K562 (cell line): ENCODE measurements around the gene PSAP. TPM values are rescaled to one million over a fixed set of nuclear protein-coding genes. Genes with fewer than 3 reads are reported as not detected.

Experiments used
- ATAC-seq: fragments of 200-7000 bp; cut with Tn5 transposase; 3 replicates; pipeline ENCODE4 v1.9.1; 2020; ENCODE audit warnings: moderate library complexity
- BruUV-seq: library from RNA; stranded (reverse); fragments of 400-500 nt; replicated peaks from 2 replicates; lab custom pipeline; 2021; lab: Mats Ljungman, UMichigan
- CTCF ChIA-PET: fragments of 300-600 bp; formaldehyde crosslinking; extraction: SDS; loops from one replicate; lab custom pipeline; 2021; ENCODE audit warnings: low intra/inter-chr PET ratio; lab: Yijun Ruan, JAX
- POLR2A ChIA-PET: fragments of 300-600, 350-650 bp; sonication (Branson Sonifier 250); formaldehyde crosslinking; extraction: SDS; loops from one replicate; lab custom pipeline; 2021; ENCODE audit warnings: antibody characterized with exemption, inconsistent platforms; lab: Yijun Ruan, JAX
- DNase-seq, 4 experiments: peaks; one replicate each; pipeline versions ENCODE4 v3.0.0 to v3.0.0-alpha.2; 2011 to 2018; ENCODE audit warnings: low spot score in 3 of 4, mixed read lengths in 3 of 4; ENCODE audit errors: extremely low read depth in 1 of 4
- FAIRE-seq: peaks from 2 replicates; lab custom pipeline; 2011; peaks lifted over from hg19 to GRCh38; lab: Jason Lieb, UNC
- H2AFZ ChIP-seq: 2 replicates; pipeline ENCODE4 v1.6.0; 2011; ENCODE audit warnings: low read depth, low read length, control low read depth, inconsistent platforms
- H3K27ac ChIP-seq: fragments of 200-600 bp; 3 replicates; pipeline ENCODE4 v1.8.0; 2011; ENCODE audit warnings: low read depth, mild to moderate bottlenecking, control low read depth, inconsistent platforms, low read length, moderate library complexity, mixed read lengths; ENCODE audit errors: extremely low read depth
- H3K27me3 ChIP-seq, 2 experiments: fragments of 300-600 bp in 1 of 2; 2 replicates in 1 of 2; 3 replicates in 1 of 2; pipeline versions ENCODE4 v1.6.0 to v1.8.0; 2011; ENCODE audit warnings: inconsistent platforms in 2 of 2, low read length in 2 of 2, mild to moderate bottlenecking in 1 of 2, mixed read lengths in 1 of 2, moderate library complexity in 1 of 2; ENCODE audit not compliant: control insufficient read depth in 2 of 2, insufficient read depth in 2 of 2
- H3K36me3 ChIP-seq: fragments of 300-600 bp; 3 replicates; pipeline ENCODE4 v1.8.0; 2011; ENCODE audit warnings: mild to moderate bottlenecking, low read length, inconsistent platforms; ENCODE audit not compliant: control insufficient read depth, insufficient read depth
- H3K4me1 ChIP-seq, 2 experiments: fragments of 200-600 bp in 1 of 2; replicated peaks in 1 of 2; 2 replicates in 1 of 2; 3 replicates in 1 of 2; pipeline versions ENCODE4 v1.5.1 to v1.8.0; 2011; ENCODE audit warnings: inconsistent platforms in 2 of 2, low read length in 2 of 2, mild to moderate bottlenecking in 1 of 2, mixed read lengths in 1 of 2, moderate library complexity in 1 of 2; ENCODE audit not compliant: control insufficient read depth in 2 of 2, insufficient read depth in 2 of 2
- H3K4me2 ChIP-seq: 2 replicates; pipeline ENCODE4 v1.6.1; 2011; ENCODE audit warnings: low read length, control low read depth, inconsistent platforms, mixed read lengths; ENCODE audit not compliant: insufficient read depth
- H3K4me3 ChIP-seq: fragments of 200-600 bp; sonication (generic), shearing (Covaris generic); 2 replicates; pipeline ENCODE4 v1.5.1; 2016; ENCODE audit warnings: control low read depth, inconsistent platforms
- H3K79me2 ChIP-seq: fragments of 200-600 bp; 3 replicates; pipeline ENCODE4 v1.8.0; 2011; ENCODE audit warnings: low read length, inconsistent platforms; ENCODE audit not compliant: control insufficient read depth, insufficient read depth
- H3K9ac ChIP-seq, 2 experiments: 2 replicates each; pipeline versions ENCODE4 v1.6.0 to v1.6.1; 2011; ENCODE audit warnings: low read depth in 2 of 2, low read length in 2 of 2, control low read depth in 1 of 2, inconsistent platforms in 1 of 2, mild to moderate bottlenecking in 1 of 2, mixed read lengths in 1 of 2; ENCODE audit not compliant: insufficient read depth in 1 of 2
- H3K9me1 ChIP-seq: one replicate; pipeline ENCODE4 v1.6.0; 2011; ENCODE audit warnings: inconsistent platforms, mild to moderate bottlenecking, low read length, moderate library complexity; ENCODE audit not compliant: control insufficient read depth, insufficient read depth
- H3K9me3 ChIP-seq: replicated peaks from 2 replicates; pipeline ENCODE4 v1.5.1; 2011; ENCODE audit warnings: low read depth, low read length, inconsistent platforms; ENCODE audit not compliant: control insufficient read depth, insufficient read depth
- H4K20me1 ChIP-seq: replicated peaks from 2 replicates; pipeline ENCODE4 v1.6.1; 2011; ENCODE audit warnings: low read length, inconsistent platforms, mixed read lengths; ENCODE audit not compliant: control insufficient read depth, insufficient read depth
- FOXP1 ChIP-seq: sonication (generic); formaldehyde crosslinking; IDR thresholded peaks from 2 replicates; pipeline ENCODE4 v1.8.0; 2022; ENCODE audit warnings: mild to moderate bottlenecking, missing genetic modification reagents
- KDM1A ChIP-seq, 2 experiments: fragments of 450-650 bp; IDR thresholded peaks; 2 replicates each; pipeline ENCODE4 v1.6.1; 2016; ENCODE audit warnings: mild to moderate bottlenecking in 2 of 2
- PURB ChIP-seq: sonication (generic); formaldehyde crosslinking; IDR thresholded peaks from 2 replicates; pipeline ENCODE4 v1.9.0; 2021; ENCODE audit warnings: low read depth, mild to moderate bottlenecking, missing genetic modification reagents
- ZBTB7A ChIP-seq: IDR thresholded peaks from 2 replicates; pipeline ENCODE4 v1.6.1; 2011; ENCODE audit warnings: low read depth, mild to moderate bottlenecking, low read length, moderate library complexity, borderline replicate concordance; ENCODE audit not compliant: control insufficient read depth
- ZFP36 ChIP-seq: fragments of 150-350 bp; IDR thresholded peaks from 2 replicates; pipeline ENCODE4 v1.6.1; 2018; ENCODE audit warnings: low read length, low read depth; ENCODE audit not compliant: partially characterized antibody
- WGBS: fragments of 100-300 bp; shearing (Covaris generic); methylation state at CpG from one replicate; pipeline ENCODE4 v1.1.6; 2016; ENCODE audit warnings: low coverage, mixed read lengths; ENCODE audit not compliant: insufficient coverage; ENCODE audit errors: missing lambda C conversion rate; 5-methylcytosine and 5-hydroxymethylcytosine counted together
- in situ Hi-C: fragments of 300-500 bp; cut with MboI; formaldehyde crosslinking; loops from 4 replicates; pipeline ENCODE4 v1.15.0; 2018; ENCODE audit warnings: inconsistent platforms, mixed read lengths
- intact Hi-C: fragments of 100-400 bp; cut with micrococcal nuclease; formaldehyde crosslinking; loops from 2 replicates; pipeline ENCODE4 v1.14.2; 2022
- polyA plus RNA-seq, 8 experiments: library from polyadenylated mRNA; depleted of rRNA in 4 of 8; stranded (reverse) in 5 of 8; unstranded in 3 of 8; fragments of >200 nt; fragmentation: Nextera tagmentation in 2 of 8; fragmentation: Illumina TruSeq in 1 of 8; extraction: Ambion mirVana in 2 of 8; extraction: Trizol in 1 of 8; gene quantifications; 2 replicates each; pipeline versions ENCODE4 v1.2.1 to v1.2.3, GENCODE V29; 2011 to 2014; ENCODE audit warnings: inconsistent platforms in 1 of 8, missing spikeins in 1 of 8
- total RNA-seq, 7 experiments: library from RNA; depleted of rRNA in 6 of 7; stranded (reverse); fragments of >200 nt in 6 of 7; fragmentation: Illumina TruSeq in 2 of 7; extraction: Trizol in 2 of 7; gene quantifications; 2 replicates each; pipeline versions ENCODE4 v1.2.1 to v1.2.3, GENCODE V29; 2011 to 2021; ENCODE audit warnings: low replicate concordance in 1 of 7
- TF ChIP-seq, protein P1 (sequence below): fragments of 450-650 bp; formaldehyde crosslinking; IDR thresholded peaks from 2 replicates; pipeline ENCODE4 v1.4.0; 2022; ENCODE audit warnings: mild to moderate bottlenecking, moderate library complexity
- TF ChIP-seq, protein P2 (sequence below), 2 experiments: fragments of 450-650 bp; IDR thresholded peaks; 2 replicates each; pipeline ENCODE4 v1.6.1; 2016
- TF ChIP-seq, protein P3 (sequence below): fragments of 450-650 bp; formaldehyde crosslinking; IDR thresholded peaks from 2 replicates; pipeline ENCODE4 v1.4.0; 2020; ENCODE audit warnings: mild to moderate bottlenecking, mixed read lengths
- TF ChIP-seq, protein P4 (sequence below): fragments of 250-450 bp; sonication (Bioruptor Pico); IDR thresholded peaks from 2 replicates; pipeline ENCODE4 v1.4.0; 2020; ENCODE audit warnings: mild to moderate bottlenecking, moderate library complexity

The PSAP gene
- total and polyA plus RNA-seq, 9 of the 15 experiments (the other 6 are each of a cell fraction or from before 2014, with no cell fraction given) = 245 to 700 (median 429) TPM

DNA sequence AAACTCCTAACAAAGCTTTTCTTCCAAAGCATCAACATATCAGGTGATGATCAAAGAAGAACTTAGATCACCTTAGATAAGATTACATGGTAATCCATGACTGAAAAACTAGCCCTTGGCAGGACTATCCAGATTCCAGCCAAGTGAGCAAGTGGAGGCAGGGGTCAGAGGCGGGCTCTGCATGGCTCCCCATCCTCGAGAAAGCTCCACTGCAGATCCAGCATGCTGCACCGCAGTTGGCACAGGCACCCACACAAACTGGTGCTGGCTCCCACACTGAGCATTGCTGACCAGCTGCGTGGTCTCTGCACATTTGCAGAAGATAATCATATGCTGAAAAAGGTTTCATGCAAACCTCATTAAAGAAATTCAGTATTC is 10.1 kb downstream of the PSAP start:
- H3K4me3 ChIP-seq = no peak overlapping the region
- TF ChIP-seq, protein P1, sequence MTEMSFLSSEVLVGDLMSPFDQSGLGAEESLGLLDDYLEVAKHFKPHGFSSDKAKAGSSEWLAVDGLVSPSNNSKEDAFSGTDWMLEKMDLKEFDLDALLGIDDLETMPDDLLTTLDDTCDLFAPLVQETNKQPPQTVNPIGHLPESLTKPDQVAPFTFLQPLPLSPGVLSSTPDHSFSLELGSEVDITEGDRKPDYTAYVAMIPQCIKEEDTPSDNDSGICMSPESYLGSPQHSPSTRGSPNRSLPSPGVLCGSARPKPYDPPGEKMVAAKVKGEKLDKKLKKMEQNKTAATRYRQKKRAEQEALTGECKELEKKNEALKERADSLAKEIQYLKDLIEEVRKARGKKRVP (CRISPR knock-in tag) = no peak
- no peak for TF ChIP-seq PURB (CRISPR knock-in tag)
- TF ChIP-seq, protein P2, sequence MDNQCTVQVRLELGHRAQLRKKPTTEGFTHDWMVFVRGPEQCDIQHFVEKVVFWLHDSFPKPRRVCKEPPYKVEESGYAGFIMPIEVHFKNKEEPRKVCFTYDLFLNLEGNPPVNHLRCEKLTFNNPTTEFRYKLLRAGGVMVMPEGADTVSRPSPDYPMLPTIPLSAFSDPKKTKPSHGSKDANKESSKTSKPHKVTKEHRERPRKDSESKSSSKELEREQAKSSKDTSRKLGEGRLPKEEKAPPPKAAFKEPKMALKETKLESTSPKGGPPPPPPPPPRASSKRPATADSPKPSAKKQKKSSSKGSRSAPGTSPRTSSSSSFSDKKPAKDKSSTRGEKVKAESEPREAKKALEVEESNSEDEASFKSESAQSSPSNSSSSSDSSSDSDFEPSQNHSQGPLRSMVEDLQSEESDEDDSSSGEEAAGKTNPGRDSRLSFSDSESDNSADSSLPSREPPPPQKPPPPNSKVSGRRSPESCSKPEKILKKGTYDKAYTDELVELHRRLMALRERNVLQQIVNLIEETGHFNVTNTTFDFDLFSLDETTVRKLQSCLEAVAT (IDR thresholded peaks at IDR 0.05) = no peak
- no peak for TF ChIP-seq FOXP1 (CRISPR knock-in tag)
- TF ChIP-seq ZFP36 = no peak
- TF ChIP-seq ZBTB7A = no peak
- no peak for TF ChIP-seq KDM1A (IDR thresholded peaks at IDR 0.05)
- TF ChIP-seq, protein P3, sequence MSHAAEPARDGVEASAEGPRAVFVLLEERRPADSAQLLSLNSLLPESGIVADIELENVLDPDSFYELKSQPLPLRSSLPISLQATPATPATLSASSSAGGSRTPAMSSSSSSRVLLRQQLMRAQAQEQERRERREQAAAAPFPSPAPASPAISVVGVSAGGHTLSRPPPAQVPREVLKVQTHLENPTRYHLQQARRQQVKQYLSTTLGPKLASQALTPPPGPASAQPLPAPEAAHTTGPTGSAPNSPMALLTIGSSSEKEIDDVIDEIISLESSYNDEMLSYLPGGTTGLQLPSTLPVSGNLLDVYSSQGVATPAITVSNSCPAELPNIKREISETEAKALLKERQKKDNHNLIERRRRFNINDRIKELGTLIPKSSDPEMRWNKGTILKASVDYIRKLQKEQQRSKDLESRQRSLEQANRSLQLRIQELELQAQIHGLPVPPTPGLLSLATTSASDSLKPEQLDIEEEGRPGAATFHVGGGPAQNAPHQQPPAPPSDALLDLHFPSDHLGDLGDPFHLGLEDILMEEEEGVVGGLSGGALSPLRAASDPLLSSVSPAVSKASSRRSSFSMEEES (CRISPR knock-in tag) = no peak
- TF ChIP-seq, protein P4, sequence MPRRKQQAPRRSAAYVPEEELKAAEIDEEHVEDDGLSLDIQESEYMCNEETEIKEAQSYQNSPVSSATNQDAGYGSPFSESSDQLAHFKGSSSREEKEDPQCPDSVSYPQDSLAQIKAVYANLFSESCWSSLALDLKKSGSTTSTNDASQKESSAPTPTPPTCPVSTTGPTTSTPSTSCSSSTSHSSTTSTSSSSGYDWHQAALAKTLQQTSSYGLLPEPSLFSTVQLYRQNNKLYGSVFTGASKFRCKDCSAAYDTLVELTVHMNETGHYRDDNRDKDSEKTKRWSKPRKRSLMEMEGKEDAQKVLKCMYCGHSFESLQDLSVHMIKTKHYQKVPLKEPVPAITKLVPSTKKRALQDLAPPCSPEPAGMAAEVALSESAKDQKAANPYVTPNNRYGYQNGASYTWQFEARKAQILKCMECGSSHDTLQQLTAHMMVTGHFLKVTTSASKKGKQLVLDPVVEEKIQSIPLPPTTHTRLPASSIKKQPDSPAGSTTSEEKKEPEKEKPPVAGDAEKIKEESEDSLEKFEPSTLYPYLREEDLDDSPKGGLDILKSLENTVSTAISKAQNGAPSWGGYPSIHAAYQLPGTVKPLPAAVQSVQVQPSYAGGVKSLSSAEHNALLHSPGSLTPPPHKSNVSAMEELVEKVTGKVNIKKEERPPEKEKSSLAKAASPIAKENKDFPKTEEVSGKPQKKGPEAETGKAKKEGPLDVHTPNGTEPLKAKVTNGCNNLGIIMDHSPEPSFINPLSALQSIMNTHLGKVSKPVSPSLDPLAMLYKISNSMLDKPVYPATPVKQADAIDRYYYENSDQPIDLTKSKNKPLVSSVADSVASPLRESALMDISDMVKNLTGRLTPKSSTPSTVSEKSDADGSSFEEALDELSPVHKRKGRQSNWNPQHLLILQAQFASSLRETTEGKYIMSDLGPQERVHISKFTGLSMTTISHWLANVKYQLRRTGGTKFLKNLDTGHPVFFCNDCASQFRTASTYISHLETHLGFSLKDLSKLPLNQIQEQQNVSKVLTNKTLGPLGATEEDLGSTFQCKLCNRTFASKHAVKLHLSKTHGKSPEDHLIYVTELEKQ (CRISPR knock-in tag) = no peak
- intact Hi-C loops (no loop called here), in situ Hi-C loops (no loop called here)
- ChIA-PET CTCF (no interaction called here), POLR2A (interaction anchor here (1.1 to 8.5 kb wide), 5 partner anchors 10 to 22 kb away, joined by 4 to 97 read pairs (median 4); partner anchors contain the start of gene PSAP)
- ATAC-seq = no peak
- peaks cover 40% of the 10 kb centered on the region for H3K36me3 ChIP-seq
- no peak for DNase-seq
- no peak overlapping the region for H3K4me2 ChIP-seq
- peaks cover 100% of the 10 kb centered on the region for H3K79me2 ChIP-seq
- no peaks in the 10 kb centered on the region for H3K27me3 ChIP-seq
- 85% methylated on average over 4 of the region's 4 CpGs for WGBS
- H3K4me1 ChIP-seq = peaks cover 31 to 53% of the 10 kb centered on the region in 2 experiments; a peak in 4 of 5 replicates
- H3K9ac ChIP-seq = 0 out of 4 replicates have a peak overlapping the region, but pooled peaks of 1 of the 2 experiments have one; percentile 28
- peaks cover 75% of the 10 kb centered on the region for H4K20me1 ChIP-seq
- H3K9me3 ChIP-seq = peaks cover 5% of the 10 kb centered on the region
- BruUV-seq = no TSS peak
- H3K27ac ChIP-seq = no peak overlapping the region
- H2AFZ ChIP-seq = no peak overlapping the region
- H3K9me1 ChIP-seq = peaks cover 29% of the 10 kb centered on the region
- no peak for FAIRE-seq
